ENCODE results near the gene C1QTNF6. TPM values are rescaled to one million over a fixed set of nuclear protein-coding genes. Genes with fewer than 3 reads are reported as not detected.

The C1QTNF6 gene
- total RNA-seq, 6 experiments from 2014 or later, result 3.3 to 5.0 (median 4.0) TPM

GRCh38 chr22:37147186-37147990 is 40.7 kb downstream of the C1QTNF6 start:
- Mint-ChIP-seq H3K4me3 (no peak overlapping the region), H3K36me3 (ENCODE audit: low read depth) (no peaks in the 10 kb centered on the region), H3K9me3 (peaks cover 6% of the 10 kb centered on the region), H3K27me3 (ENCODE audit: insufficient read depth) (peaks cover 41% of the 10 kb centered on the region), H3K4me1 (ENCODE audit: low read depth) (no peaks in the 10 kb centered on the region), H3K27ac (no peak overlapping the region)
- TF ChIP-seq CTCF (IDR thresholded peaks at IDR 0.05), result no peak
- DNase-seq, result no peak

- TF ChIP-seq CTCF (IDR thresholded peaks at IDR 0.05), result no peak
- Mint-ChIP-seq H3K9me3 (peaks cover 1% of the 10 kb centered on the region), H3K27ac (no peak overlapping the region; the same call in 1 of the 2 replicates), H3K4me3 (no peak overlapping the region), H3K4me1 (ENCODE audit: low read depth) (no peaks in the 10 kb centered on the region), H3K27me3 (ENCODE audit: insufficient read depth) (peaks cover 37% of the 10 kb centered on the region), H3K36me3 (ENCODE audit: low read depth) (no peaks in the 10 kb centered on the region)
- DNase-seq, result no peak
Measured at GRCh38 chr22:37146507-37147180, 41.4 kb downstream of the C1QTNF6 start.

- no peaks in the 10 kb centered on the region for H3K4me1 Mint-ChIP-seq (ENCODE audit: low read depth)
- TF ChIP-seq CTCF (IDR thresholded peaks at IDR 0.05), result no peak
- DNase-seq, result no peak
- H3K27ac Mint-ChIP-seq, result no peak overlapping the region
- no peaks in the 10 kb centered on the region for H3K9me3 Mint-ChIP-seq
- H3K36me3 Mint-ChIP-seq (ENCODE audit: low read depth), result no peaks in the 10 kb centered on the region
- no peak overlapping the region for H3K4me3 Mint-ChIP-seq
- peaks cover 35% of the 10 kb centered on the region for H3K27me3 Mint-ChIP-seq (ENCODE audit: insufficient read depth)
Measured at GRCh38 chr22:37146051-37146385, 42.0 kb downstream of the C1QTNF6 start.

- H3K4me3 Mint-ChIP-seq, result no peak overlapping the region
- no peaks in the 10 kb centered on the region for H3K9me3 Mint-ChIP-seq
- H3K27me3 Mint-ChIP-seq (ENCODE audit: insufficient read depth), result peaks cover 35% of the 10 kb centered on the region
- DNase-seq, result no peak
- H3K27ac Mint-ChIP-seq, result no peak overlapping the region
- TF ChIP-seq CTCF (IDR thresholded peaks at IDR 0.05), result no peak
- no peaks in the 10 kb centered on the region for H3K4me1 Mint-ChIP-seq (ENCODE audit: low read depth)
- H3K36me3 Mint-ChIP-seq (ENCODE audit: low read depth), result no peaks in the 10 kb centered on the region
Measured at GRCh38 chr22:37145180-37146050, 42.6 kb downstream of the C1QTNF6 start.

GRCh38 chr22:37144180-37144554 is 43.9 kb downstream of the C1QTNF6 start:
- H3K4me1 Mint-ChIP-seq (ENCODE audit: low read depth), result peaks cover 2% of the 10 kb centered on the region
- no peaks in the 10 kb centered on the region for H3K36me3 Mint-ChIP-seq (ENCODE audit: low read depth)
- no peak overlapping the region for H3K4me3 Mint-ChIP-seq
- H3K27ac Mint-ChIP-seq, result no peak overlapping the region
- H3K27me3 Mint-ChIP-seq (ENCODE audit: insufficient read depth), result peaks cover 33% of the 10 kb centered on the region
- TF ChIP-seq CTCF (IDR thresholded peaks at IDR 0.05), result no peak
- DNase-seq, result no peak
- H3K9me3 Mint-ChIP-seq, result no peaks in the 10 kb centered on the region
